IPS-NIHi7 (cell line): ENCODE results near the gene AGPAT3.

Experiments
- DNase-seq: peaks from one replicate; pipeline ENCODE4 v3.0.0; 2012; ENCODE audit warnings: mixed read lengths; ENCODE audit errors: extremely low spot score

Gene AGPAT3

GRCh38 chr21:43975469-43976098, 110.6 kb downstream of the AGPAT3 start:
- DNase-seq = peak; percentile 86

- DNase-seq = no peak
These were observed 111.6 kb downstream of the AGPAT3 start for GRCh38 chr21:43976661-43977060.

GRCh38 chr21:43978060-43978459, 113.0 kb downstream of the AGPAT3 start:
- no peak for DNase-seq

- DNase-seq = no peak
These were observed 114.6 kb downstream of the AGPAT3 start for GRCh38 chr21:43979654-43980053.

GRCh38 chr21:43981151-43981870, 116.3 kb downstream of the AGPAT3 start:
- DNase-seq = no peak

- DNase-seq = no peak
These were observed 116.8 kb downstream of the AGPAT3 start for GRCh38 chr21:43981871-43982210.

GRCh38 chr21:43982489-43983078, 117.6 kb downstream of the AGPAT3 start:
- no peak for DNase-seq

- no peak for DNase-seq
These were observed 118.4 kb downstream of the AGPAT3 start for GRCh38 chr21:43983390-43983789.

GRCh38 chr21:43983860-43984420, 118.9 kb downstream of the AGPAT3 start:
- no peak for DNase-seq

- no peak for DNase-seq
These were observed 120.1 kb downstream of the AGPAT3 start for GRCh38 chr21:43984905-43985689.

GRCh38 chr21:43985690-43986251, 120.7 kb downstream of the AGPAT3 start:
- DNase-seq = peak; percentile 83

- no peak for DNase-seq
These were observed 121.8 kb downstream of the AGPAT3 start for GRCh38 chr21:43986544-43987451.

GRCh38 chr21:43987509-43987908, 122.5 kb downstream of the AGPAT3 start:
- DNase-seq = no peak

GRCh38 chr21:43988016-43988415, 123.0 kb downstream of the AGPAT3 start:
- DNase-seq = no peak

- DNase-seq = no peak
These were observed 123.6 kb downstream of the AGPAT3 start for GRCh38 chr21:43988506-43989230.

GRCh38 chr21:43989401-43989800, 124.4 kb downstream of the AGPAT3 start:
- no peak for DNase-seq

- DNase-seq = no peak
These were observed 126.5 kb downstream of the AGPAT3 start for GRCh38 chr21:43991447-43991991.

- peak; percentile 5 for DNase-seq
These were observed 127.1 kb downstream of the AGPAT3 start for GRCh38 chr21:43992121-43992520.

- peak; percentile 7 for DNase-seq
These were observed 128.5 kb downstream of the AGPAT3 start for GRCh38 chr21:43993420-43993934.
